Neural progenitor cell (in vitro differentiated cells): Measurements from ENCODE around the gene CAP1. TPM values are rescaled to one million over a fixed set of nuclear protein-coding genes. Genes with fewer than 3 reads are reported as not detected.

Experiments used
- DNase-seq: peaks from one replicate; pipeline ENCODE4 v3.0.0-alpha.2; 2016; ENCODE audit warnings: low spot score
- H2AFZ ChIP-seq: fragments of 200-600 bp; sonication (generic); replicated peaks from 2 replicates; pipeline ENCODE4 v1.6.1; 2016; ENCODE audit warnings: antibody characterized with exemption
- H3F3A ChIP-seq: fragments of 200-600 bp; sonication (generic); 2 replicates; pipeline ENCODE4 v1.6.1; 2016; ENCODE audit warnings: antibody characterized with exemption, low read depth
- H3K27ac ChIP-seq: fragments of 200-600 bp; sonication (generic); 2 replicates; pipeline ENCODE4 v1.5.1; 2016; ENCODE audit warnings: mild to moderate bottlenecking
- H3K27me3 ChIP-seq: fragments of 200-600 bp; sonication (generic); 2 replicates; pipeline ENCODE4 v1.6.1; 2016; ENCODE audit warnings: mild to moderate bottlenecking, moderate library complexity
- H3K36me3 ChIP-seq: fragments of 200-600 bp; sonication (generic); 2 replicates; pipeline ENCODE4 v1.5.1; 2016
- H3K4me1 ChIP-seq: fragments of 200-600 bp; sonication (generic); 2 replicates; pipeline ENCODE4 v1.6.1; 2016; ENCODE audit warnings: mixed run types
- H3K4me2 ChIP-seq: fragments of 200-600 bp; sonication (generic); 2 replicates; pipeline ENCODE4 v1.6.1; 2016
- H3K4me3 ChIP-seq: fragments of 200-600 bp; sonication (generic); 2 replicates; pipeline ENCODE4 v1.5.1; 2016
- H3K79me2 ChIP-seq: fragments of 200-600 bp; sonication (generic); 2 replicates; pipeline ENCODE4 v1.6.1; 2016; ENCODE audit warnings: low read depth
- H3K9ac ChIP-seq: fragments of 200-600 bp; sonication (generic); 2 replicates; pipeline ENCODE4 v1.6.1; 2016
- H3K9me3 ChIP-seq: fragments of 200-600 bp; sonication (generic); 2 replicates; pipeline ENCODE4 v1.5.1; 2016; ENCODE audit warnings: low read depth
- H4K20me1 ChIP-seq: fragments of 200-600 bp; sonication (generic); 2 replicates; pipeline ENCODE4 v1.6.1; 2016; ENCODE audit warnings: low read depth
- H3K27ac Mint-ChIP-seq: 3 replicates; pipeline ENCODE4 v1.8.0; 2021; ENCODE audit warnings: mixed read lengths
- H3K27me3 Mint-ChIP-seq: 2 replicates; pipeline ENCODE4 v1.8.0; 2022; ENCODE audit warnings: low read depth, mild to moderate bottlenecking, inconsistent platforms, moderate library complexity, mixed read lengths; ENCODE audit not compliant: insufficient read depth
- H3K36me3 Mint-ChIP-seq: 3 replicates; pipeline ENCODE4 v1.8.0; 2021; ENCODE audit warnings: mixed read lengths
- H3K4me1 Mint-ChIP-seq: 3 replicates; pipeline ENCODE4 v1.8.0; 2021; ENCODE audit warnings: mixed read lengths
- H3K4me3 Mint-ChIP-seq: 3 replicates; pipeline ENCODE4 v1.8.0; 2021; ENCODE audit warnings: mild to moderate bottlenecking, moderate library complexity, mixed read lengths
- H3K9me3 Mint-ChIP-seq: 3 replicates; pipeline ENCODE4 v1.8.0; 2020; ENCODE audit warnings: mixed read lengths
- CTCF ChIP-seq: fragments of 200-600 bp; sonication (generic); IDR thresholded peaks from 2 replicates; pipeline ENCODE4 v1.5.1; 2017; ENCODE audit warnings: antibody characterized with exemption, mild to moderate bottlenecking
- EZH2 ChIP-seq: fragments of 200-600 bp; sonication (generic); IDR thresholded peaks from 2 replicates; pipeline ENCODE4 v1.6.1; 2017; ENCODE audit warnings: antibody characterized with exemption, mild to moderate bottlenecking, moderate library complexity
- EZH2phosphoT487 ChIP-seq: fragments of 200-600 bp; sonication (generic); IDR thresholded peaks from 2 replicates; pipeline ENCODE4 v1.6.1; 2017; ENCODE audit warnings: antibody characterized with exemption
- total RNA-seq: library from RNA; depleted of rRNA; stranded (reverse); fragments of >200 nt; gene quantifications from 2 replicates; pipeline ENCODE4 v1.2.3, GENCODE V29; 2015; ENCODE audit warnings: low replicate concordance

CAP1 gene
- total RNA-seq, 1 donor from 2014 or later = 150 TPM

- H3K27ac ChIP-seq = no peak overlapping the region
- peaks cover 31% of the 10 kb centered on the region for H4K20me1 ChIP-seq
- H3K9ac ChIP-seq = no peak overlapping the region
- H3K36me3 Mint-ChIP-seq = peaks cover 27% of the 10 kb centered on the region
- H3K27me3 ChIP-seq = no peaks in the 10 kb centered on the region
- no peak for DNase-seq
- peaks cover 8% of the 10 kb centered on the region for H3K36me3 ChIP-seq
- H3K4me3 ChIP-seq = no peak overlapping the region
- no peaks in the 10 kb centered on the region for H3K4me1 Mint-ChIP-seq
- no peaks in the 10 kb centered on the region for H3K9me3 ChIP-seq
- H2AFZ ChIP-seq = no peak overlapping the region
- H3K9me3 Mint-ChIP-seq = no peaks in the 10 kb centered on the region
- no peak for TF ChIP-seq EZH2
- TF ChIP-seq CTCF = no peak
- TF ChIP-seq EZH2phosphoT487 = no peak
- H3K27ac Mint-ChIP-seq = no peak overlapping the region
- H3F3A ChIP-seq = no peaks in the 10 kb centered on the region
- H3K27me3 Mint-ChIP-seq = no peaks in the 10 kb centered on the region
- no peak overlapping the region for H3K4me2 ChIP-seq
- no peak overlapping the region for H3K4me3 Mint-ChIP-seq
- H3K4me1 ChIP-seq = no peaks in the 10 kb centered on the region
- H3K79me2 ChIP-seq = peaks cover 46% of the 10 kb centered on the region
These were observed 18.9 kb downstream of the CAP1 start for GRCh38 chr1:40059338-40059959.

GRCh38 chr1:40059960-40060750 is 19.6 kb downstream of the CAP1 start:
- H3K9me3 Mint-ChIP-seq = no peaks in the 10 kb centered on the region
- no peaks in the 10 kb centered on the region for H3K27me3 Mint-ChIP-seq
- Histone ChIP-seq H3K36me3 (peaks cover 9% of the 10 kb centered on the region), H3K4me3 (no peak overlapping the region), H3K9me3 (no peaks in the 10 kb centered on the region), H3F3A (no peaks in the 10 kb centered on the region), H3K4me2 (no peak overlapping the region), H4K20me1 (peaks cover 31% of the 10 kb centered on the region), H3K27ac (no peak overlapping the region), H3K4me1 (no peaks in the 10 kb centered on the region), H3K9ac (no peak overlapping the region), H3K27me3 (no peaks in the 10 kb centered on the region), H3K79me2 (peaks cover 40% of the 10 kb centered on the region), H2AFZ (no peak overlapping the region)
- peaks cover 27% of the 10 kb centered on the region for H3K36me3 Mint-ChIP-seq
- TF ChIP-seq EZH2phosphoT487 (no peak), CTCF (no peak), EZH2 (no peak)
- no peak for DNase-seq
- H3K27ac Mint-ChIP-seq = no peak overlapping the region
- no peak overlapping the region for H3K4me3 Mint-ChIP-seq
- H3K4me1 Mint-ChIP-seq = no peaks in the 10 kb centered on the region

GRCh38 chr1:40064797-40065499 is 24.4 kb downstream of the CAP1 start:
- H3K27me3 Mint-ChIP-seq = no peaks in the 10 kb centered on the region
- H3K9me3 ChIP-seq = no peaks in the 10 kb centered on the region
- H3K9me3 Mint-ChIP-seq = no peaks in the 10 kb centered on the region
- peaks cover 37% of the 10 kb centered on the region for H3K36me3 Mint-ChIP-seq
- no peak overlapping the region for H3K4me2 ChIP-seq
- no peaks in the 10 kb centered on the region for H3K79me2 ChIP-seq
- no peak for DNase-seq
- H3K27me3 ChIP-seq = no peaks in the 10 kb centered on the region
- no peak overlapping the region for H3K27ac ChIP-seq
- no peak overlapping the region for H2AFZ ChIP-seq
- H3K4me1 Mint-ChIP-seq = no peaks in the 10 kb centered on the region
- no peak overlapping the region for H3K4me3 Mint-ChIP-seq
- TF ChIP-seq EZH2 (no peak), CTCF (no peak), EZH2phosphoT487 (no peak)
- peaks cover 15% of the 10 kb centered on the region for H3K36me3 ChIP-seq
- H3K9ac ChIP-seq = no peak overlapping the region
- no peak overlapping the region for H3K4me3 ChIP-seq
- no peak overlapping the region for H3K27ac Mint-ChIP-seq
- H3F3A ChIP-seq = no peaks in the 10 kb centered on the region
- H3K4me1 ChIP-seq = no peaks in the 10 kb centered on the region
- H4K20me1 ChIP-seq = no peaks in the 10 kb centered on the region
